Hypothalamus (tissue), 51 donors: Measurements from ENCODE around the gene SMC6.
A peak's percentile ranks its signal among the peaks of the same experiment; 100 is the strongest.

Experiments used
- DNase-seq, 51 donors: peaks; one replicate each; lab custom pipeline; 2025; lab: John Stamatoyannopoulos, UW

The SMC6 gene

DNA sequence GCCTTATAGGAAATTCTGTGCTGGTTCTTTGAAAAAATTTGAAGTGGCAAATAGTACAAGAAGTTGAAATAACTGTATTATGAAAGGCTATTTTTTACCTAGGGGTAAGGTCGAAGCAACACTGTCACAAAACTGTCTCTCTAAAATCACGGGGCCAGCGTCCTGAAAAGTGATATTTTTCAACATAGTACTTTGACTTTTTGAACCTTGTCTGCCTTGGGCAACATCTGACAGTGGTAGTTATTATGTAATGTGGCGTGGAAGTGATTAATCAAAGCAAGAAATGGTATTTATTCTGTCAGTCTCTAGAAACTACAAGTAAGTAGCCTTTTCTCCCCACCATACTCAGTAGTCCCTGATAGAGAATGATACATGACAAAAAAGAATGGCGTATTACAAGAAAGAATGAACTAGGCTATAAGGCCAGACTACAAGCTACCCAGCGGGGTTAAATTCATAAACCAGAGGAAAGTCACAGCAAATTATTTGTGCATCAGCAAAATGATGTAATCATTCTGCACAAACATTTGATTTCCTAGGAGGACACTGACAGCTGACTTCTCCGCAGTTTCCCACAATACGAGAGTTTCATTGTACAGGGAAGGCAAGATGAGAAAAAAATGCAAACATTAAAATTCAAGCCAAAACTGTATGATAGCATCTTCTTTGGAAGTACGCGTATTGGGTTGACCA lies 10.2 kb upstream of the SMC6 start:
- DNase-seq, result no peak

DNA sequence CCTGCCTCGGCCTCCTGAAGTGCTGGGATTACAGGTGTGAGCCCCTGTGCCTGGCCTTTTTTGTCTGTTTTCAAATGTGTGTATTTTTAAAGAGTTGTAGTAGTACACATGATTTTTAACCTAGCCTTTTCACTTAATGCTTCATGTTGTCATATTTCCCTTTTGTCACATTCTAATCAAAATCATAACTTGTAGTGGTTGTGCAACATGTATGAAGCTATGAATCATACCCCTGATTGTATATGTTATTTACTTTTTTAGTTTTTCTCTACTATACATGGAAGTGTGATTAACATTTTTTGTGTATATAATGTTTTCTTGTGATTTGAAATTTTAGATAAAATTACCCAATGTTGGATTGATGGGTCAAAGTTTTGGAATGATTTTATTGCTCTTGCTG lies 8.8 kb upstream of the SMC6 start:
- DNase-seq, result no peak

DNA sequence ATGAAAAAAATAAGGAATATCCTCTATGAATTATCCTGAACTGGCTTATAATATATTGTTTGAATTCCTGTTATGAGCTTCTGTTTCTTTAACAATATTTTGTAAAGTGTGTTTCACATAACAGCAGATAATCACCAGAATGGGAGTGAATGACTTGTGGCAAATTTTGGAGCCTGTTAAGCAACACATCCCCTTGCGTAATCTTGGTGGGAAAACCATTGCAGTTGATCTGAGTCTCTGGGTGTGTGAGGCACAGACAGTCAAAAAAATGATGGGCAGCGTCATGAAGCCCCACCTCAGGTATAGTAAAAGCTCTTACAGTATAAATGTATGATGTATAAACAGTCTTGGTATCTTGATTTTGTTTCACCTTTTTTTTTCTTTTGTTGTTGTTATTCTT lies 6.2 kb upstream of the SMC6 start:
- DNase-seq, result no peak

DNA sequence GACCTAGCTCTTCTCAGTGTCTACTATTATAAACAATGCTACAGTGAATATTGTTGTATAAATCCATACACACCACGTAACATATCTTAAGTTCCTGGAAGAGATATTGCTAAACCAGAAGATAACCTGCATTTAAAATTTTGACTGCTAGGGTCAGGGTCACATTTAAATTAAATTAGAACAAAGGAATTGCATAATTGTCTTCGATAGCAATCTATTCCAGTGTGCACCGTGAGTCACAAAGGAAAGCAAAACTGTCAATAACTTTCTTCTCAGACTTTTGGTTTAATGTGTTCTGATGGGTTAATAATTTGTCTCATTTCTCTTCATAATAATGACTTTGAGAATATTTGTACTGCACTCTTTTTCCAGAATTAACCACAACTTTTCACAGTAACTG lies 4.5 kb upstream of the SMC6 start:
- DNase-seq, result no peak

DNA sequence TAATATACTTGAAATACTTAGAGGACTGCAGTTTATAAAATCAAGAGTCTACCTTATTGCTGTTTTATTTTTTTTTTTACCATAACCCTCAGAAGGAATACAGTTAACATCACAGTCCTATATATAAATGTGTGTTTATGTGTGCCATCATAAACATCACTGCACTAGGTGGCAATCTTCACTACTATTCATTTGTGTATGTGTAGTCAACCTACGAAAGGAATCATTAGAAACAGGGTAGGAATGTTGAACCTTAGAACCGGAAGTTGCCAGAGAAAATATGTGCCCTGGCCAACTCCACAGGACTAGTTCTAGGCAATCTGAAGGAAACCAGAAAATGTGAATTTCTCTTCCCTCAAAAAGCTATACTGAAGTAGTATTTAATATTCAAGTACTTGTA lies 3.7 kb upstream of the SMC6 start:
- no peak for DNase-seq

DNA sequence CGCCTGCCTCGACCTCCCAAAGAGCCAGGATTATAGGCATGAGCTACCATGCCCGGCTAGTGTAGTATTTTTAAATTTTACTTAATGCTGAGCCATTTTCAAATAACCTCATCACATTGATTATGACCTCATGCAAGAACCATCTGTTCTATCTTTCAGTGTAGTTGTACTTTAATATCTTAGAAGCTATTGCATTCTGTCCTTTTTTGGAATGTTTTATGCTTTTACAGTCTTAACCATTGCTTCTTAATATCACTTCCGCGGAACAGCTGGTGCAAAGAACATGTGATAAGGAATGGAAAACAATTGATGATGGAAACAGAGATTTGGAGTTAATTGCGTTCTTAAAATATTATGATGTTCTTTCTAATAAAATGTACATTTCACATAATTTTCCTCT lies 3.1 kb upstream of the SMC6 start:
- DNase-seq, result no peak

DNA sequence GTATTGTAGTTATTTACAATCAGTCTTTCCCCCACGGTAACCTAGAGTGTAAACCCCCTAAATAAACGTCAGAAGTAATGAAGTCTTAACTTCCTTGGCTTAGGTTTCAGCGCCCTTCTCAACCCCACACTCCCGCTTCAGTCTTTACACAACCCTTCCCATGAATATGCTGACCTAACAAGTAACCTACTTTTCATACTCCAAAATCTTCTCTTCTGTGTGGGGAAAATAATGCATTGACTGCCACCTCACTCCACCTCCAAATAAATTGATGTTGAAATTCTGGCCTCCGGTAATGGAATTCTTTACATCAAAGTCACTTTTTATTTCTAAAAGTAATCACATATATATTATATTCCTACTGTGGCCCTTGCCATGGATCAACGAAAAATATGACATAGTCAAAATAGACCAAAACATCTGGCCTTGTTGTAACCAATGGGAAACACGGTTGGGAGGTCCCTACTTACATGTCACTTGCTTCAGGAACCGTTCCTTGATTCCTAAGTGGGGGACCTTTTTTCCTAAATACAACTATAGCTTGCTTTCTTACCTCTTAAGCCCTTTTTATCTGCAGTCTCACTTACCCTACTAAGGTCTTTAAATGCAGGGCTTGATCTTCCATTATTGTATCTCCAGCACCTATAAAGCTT lies 1.3 kb upstream of the SMC6 start:
- DNase-seq, result no peak

DNA sequence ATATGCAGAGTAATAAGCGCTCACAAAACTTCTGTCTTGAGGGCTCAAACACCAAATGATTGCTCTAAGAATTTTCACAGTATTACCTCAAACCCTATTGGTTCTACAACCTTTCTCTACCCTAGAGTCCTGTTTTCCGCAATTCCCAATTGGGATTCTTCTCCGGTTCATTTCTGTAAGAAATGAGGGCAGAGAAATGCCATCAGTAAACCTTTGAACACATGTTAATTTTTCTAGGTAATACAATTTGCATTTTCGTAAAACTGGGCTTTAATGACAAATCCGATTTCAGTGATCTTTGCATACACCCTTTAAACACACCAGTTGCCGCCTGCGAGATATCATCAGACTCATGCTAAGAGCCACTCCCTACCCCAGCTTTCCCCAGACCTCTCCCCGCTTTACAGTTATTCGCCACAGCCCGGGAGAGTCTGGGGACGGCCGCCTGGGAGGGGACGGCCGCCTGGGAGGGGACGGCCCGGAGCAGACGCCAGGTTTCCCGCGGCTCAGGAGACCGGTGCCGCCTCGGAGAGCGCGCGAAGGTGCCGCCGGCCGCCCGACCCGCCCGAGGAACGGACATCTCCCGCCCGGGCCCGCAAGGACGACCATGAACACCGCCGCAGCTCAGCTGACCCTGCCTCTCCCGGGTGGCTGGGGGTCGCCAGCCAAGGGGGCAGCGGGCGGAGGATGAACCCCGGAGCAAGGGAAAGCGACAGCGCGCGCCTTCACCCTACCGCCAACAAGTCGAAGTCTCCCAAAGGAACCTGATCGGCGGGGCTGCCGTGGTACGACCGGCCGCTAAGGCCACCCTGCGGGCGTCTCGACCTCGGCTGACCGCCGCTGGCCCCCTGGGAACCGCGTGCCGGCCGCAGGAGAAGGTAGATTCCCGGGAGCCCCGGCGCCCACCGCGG lies 463 bp downstream of the SMC6 start:
- peak in 27 of 51 donors; percentile 21 to 84 (median 56) for DNase-seq

DNA sequence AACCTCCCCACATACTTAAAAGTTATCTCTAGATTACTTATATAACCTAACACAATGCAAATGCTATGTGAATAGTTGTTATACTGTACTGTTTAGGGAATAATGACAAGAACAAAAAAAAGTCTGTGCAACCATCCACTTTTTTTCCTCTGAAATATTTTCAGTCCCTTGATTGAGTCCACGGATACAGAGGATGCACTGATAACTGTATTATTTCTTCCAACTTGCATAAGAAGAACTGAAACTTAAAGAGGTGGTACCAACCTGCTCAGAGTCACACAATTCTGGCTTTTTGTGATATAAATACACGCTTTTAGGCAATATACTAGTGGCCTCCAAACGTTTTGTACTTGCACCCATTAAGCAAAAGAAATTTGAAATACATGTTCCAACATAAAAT lies 1.4 kb downstream of the SMC6 start:
- no peak for DNase-seq

DNA sequence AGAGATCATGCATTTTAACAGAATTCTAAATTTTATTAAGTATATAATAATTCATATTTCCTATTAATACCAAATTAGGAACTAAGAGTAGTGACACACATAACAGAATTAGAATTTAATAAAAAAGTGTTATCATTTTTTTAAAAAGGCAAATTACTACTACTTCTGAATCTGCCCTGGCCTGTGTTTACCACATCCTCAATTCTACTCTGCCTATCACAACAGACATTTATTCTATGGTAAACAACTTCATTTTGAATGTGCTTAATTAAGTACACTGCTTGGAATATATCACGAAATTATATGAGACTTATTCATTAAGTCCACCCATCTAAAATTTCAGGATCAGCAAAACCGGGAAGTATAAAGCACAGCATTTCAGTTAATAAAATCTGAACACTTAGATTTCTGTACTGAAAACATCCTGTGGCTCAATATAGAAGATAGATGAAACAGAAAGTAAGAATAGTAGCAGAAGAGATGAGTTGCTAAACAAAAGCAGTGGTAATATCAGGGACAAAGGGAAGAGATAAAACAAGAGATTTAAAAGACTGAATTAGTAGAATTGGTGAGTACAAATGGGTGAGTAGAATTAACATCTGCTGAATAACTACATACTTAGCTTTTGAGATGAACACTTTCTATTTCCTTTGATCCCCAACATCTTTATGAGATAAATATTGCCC lies 3.7 kb downstream of the SMC6 start:
- no peak for DNase-seq

DNA sequence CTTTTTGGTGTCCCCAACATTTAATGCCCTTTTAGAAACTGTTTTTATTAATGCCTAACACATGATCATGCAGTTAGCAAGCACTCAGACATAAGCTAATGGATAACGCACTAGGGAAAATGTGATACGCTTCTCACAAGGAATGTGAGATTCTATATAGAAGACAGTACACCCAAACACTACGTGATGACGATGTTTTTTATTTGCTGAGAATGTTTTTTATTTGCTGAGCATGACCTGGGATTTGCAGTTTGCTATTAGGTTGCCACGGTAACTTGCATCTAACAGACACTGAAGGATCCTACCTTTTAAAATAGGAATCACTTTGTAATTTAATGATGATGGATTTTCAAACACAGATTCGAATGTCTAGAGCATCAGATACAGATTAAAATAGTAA lies 4.9 kb downstream of the SMC6 start:
- no peak for DNase-seq

DNA sequence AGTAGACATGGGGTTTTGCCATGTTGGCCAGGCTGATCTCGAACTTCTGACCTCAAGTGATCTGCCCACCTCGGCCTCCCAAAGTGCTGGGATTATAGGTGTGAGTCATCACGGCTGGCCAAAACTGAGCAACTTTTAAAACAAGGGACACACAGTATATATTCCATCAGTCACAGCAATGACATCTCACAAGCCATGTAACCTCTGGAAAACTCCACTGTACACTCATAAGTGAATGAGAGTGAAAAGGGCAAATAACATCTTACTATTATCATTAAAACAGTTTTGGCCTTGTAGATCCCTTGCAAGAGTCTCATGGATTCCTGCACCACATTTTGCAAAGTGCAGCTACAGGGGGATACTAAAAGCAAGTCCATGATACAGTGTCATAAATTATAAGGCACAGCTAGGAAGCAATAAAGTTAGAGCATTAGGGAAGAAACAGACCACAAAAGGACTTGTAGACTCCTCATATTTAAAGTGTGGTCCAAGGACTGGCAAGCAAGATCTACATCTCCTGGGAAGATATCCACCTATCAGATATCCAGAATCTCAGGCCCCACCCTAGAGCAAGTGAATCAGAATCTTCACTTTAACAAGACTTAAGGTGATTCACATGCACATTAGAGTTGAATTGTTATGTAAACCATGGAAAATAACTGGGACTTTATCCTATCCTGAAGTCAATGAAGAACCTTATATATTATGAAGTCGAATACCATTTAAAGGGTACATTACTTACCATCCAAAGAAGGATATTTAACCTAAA lies 5.7 kb downstream of the SMC6 start:
- DNase-seq, result peak in 1 of 51 donors; percentile 3

DNA sequence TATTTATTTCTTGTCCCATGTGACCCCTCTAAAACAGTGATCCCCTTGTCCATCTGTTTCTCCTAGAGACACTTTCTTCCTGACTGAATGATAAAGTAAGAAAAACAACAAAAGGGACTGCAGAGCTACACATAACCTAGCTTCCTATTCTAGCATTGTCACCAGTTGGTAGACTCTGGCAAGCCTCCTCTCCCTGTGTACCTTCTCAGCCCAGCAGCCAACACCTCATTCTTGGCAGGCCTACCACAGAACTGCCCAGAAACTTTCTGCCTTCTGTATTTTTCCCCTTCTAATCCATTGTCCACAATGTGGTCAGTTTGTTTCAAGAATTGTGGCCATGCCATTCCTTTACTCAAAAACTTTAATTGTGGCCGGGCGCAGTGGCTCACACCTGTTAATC lies 13.4 kb downstream of the SMC6 start:
- no peak for DNase-seq

DNA sequence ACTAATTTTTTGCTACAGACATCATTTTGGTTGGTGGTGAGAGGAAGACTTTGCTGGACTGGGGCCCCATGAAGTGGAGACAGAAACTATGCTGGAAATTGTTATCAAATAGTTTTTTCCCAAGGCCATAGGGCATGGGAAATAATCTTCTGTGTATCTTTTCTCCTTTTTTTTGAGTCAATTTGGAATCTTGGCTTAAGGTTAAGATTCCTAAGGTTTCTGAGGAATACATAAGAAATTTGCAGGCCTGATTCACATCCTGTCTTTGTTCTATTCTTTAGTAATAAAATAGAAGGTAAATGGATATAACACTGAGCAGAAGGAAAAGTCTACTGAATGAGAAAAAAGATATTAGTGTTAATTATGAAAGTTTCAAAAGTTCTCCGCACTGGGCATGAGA lies 16.6 kb downstream of the SMC6 start:
- DNase-seq, result no peak

DNA sequence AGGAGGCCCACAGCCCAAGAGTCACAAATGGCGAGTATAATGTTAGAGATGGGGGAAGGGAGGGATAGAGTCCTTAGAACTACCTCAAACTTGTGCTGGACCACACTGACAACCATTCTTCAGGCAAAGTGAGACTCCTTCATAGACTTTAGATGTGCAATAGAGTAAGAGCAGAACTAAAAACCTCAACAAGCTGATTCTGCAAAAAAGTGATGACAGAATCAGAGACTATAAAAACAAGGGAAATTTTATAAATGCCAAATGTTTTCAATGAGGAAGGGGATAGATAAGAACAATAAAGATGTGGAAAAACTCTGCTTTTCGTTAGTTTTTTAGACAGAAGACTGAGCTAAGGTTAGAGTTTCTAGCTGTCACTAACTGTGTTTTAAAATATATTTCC lies 17.7 kb downstream of the SMC6 start:
- DNase-seq, result no peak

DNA sequence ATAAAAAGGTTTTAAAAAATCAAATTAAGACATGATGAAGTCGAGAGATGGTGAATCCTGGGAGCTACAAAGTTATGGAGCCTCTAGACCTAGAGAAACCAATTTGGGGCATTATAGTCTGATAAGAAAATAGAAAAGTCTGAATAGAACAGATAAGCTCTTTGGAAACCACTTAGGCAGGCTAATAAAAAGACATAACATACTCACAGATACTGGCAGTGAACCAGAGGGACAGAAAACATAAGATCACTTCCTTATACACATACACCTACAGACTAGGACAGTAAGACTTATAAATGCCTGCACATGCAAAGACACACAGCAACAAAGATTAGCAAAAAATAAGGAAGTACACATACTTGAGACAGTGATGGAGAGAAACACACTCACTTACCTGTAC lies 20.0 kb downstream of the SMC6 start:
- no peak for DNase-seq

DNA sequence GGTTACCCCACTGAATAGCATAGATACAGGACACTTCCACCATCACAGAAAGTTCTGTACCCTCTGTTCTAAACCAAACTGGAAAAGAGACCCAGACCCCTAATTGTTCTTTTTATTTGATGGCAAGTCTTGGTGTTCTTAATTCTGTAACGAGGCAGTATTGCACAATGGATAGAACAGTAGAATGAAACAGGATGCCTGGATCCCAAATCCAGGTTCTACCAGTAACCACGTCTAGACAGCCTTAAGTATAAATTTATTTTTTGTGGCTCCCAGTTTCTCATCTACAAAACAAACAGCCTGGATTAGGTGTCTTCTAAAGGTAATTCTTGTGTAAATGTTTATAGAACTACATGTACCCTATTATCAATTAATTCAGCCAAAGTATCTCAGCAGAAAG lies 23.7 kb downstream of the SMC6 start:
- DNase-seq, result no peak

DNA sequence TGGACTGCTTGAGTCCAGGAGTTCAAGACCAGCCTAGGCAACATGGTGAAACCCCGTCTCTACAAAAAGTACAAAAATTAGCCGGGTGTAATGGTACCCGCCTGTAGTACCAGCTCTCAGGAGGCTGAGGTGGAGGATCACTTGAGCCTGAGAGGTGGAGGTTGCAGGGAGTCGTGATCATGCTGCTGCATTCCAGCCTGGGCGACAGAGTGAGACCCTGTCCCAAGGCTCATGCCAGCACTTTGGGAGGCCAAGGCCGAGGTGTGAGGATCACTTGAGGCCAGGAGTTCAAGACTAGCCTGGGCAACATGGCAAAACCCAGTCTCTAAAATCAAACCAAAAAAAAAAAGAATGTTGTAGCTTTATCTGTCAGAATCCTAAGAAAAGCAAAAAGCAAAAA lies 25.4 kb downstream of the SMC6 start:
- no peak for DNase-seq

DNA sequence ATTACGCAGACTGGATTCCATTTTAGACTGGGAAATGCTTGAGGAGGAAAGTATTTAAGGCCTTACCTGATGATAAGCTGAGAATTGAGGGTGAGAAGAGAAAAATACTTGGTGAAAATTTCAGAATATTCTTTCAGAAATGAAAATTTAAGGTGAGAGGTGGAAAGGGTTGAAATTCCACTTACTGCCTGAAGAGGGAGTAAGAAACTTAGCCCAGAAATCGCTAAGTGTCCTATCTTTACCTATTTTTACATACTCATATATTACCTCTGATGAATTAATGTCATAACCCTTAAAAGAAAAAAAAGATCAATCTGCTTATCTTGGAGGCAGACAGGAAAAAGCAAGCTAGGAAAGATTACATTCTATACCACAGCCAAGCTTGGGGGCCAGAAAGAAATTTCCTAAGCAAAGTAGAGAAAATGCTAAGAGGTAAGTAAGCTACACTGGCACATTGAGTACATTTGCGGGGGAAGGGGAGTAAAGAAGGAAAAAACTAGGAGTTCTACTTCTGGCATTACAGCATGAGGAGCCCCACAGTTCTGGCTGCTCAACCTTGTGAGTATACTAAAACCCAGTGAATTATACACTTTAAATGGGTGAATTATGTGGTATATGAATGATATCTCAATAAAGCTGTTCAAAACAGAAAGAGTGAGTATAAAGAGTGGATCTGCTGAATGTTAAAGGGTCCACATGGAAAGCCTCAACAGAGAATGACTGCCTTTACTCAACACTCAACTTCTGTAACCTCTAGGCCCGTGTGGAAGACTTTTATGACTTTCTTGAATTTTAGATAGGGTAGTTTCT lies 33.8 kb downstream of the SMC6 start:
- no peak for DNase-seq

DNA sequence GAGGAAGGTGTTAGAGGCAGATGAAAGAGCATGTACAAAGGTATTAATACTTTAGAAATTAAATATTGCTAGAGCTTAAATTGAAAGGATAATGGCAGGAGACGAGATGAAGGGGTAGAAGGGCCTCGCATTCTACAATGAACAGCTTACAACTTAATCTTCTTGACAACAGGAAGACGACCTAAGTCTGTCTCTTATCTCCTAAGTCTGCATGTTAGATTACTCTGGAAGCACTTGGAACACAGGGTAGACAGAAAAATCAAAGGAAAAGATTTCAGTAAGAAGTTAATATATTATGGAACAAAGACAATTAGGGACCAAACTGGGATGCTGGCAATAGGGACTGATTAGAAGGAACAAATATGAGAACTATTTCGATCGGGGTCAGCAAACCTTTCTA lies 34.9 kb downstream of the SMC6 start:
- no peak for DNase-seq
